ENCODE measurements around the gene GRIA2. TPM values are rescaled to one million over a fixed set of nuclear protein-coding genes. Genes with fewer than 3 reads are reported as not detected.

Gene GRIA2
- total RNA-seq, 1 experiment from 2014 or later: 0.32 TPM

DNA sequence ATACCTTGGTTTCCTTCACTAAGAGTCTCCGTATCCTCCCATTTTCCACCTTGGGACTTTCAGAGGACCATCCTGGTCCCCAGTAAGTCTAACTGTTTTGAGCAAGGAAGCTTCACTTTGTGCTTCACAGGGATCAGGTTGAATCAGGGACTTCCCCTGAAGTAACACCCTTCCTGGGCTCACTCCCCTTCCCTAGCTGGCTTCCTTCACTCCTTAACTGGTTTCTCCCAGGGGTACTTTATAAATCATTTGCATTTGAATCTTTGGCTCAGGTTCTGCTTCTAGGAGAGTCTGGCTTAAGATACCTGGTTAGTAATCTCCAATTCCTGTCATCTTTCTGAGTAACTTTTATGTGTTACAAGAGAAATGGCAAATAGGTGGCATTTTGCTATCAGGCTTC, 24.5 kb upstream of the GRIA2 start:
- no peak overlapping the region for H3K4me3 ChIP-seq (ENCODE audit: low read depth, low read length, poor library complexity, severe bottlenecking)
- ChIA-PET CTCF (no interaction called here), POLR2A (ENCODE audit: low non-redundant PET) (no interaction called here)
- H3K9me3 ChIP-seq (ENCODE audit: low read depth, low read length, poor library complexity, severe bottlenecking): no peaks in the 10 kb centered on the region
- TF ChIP-seq EZH2 (IDR thresholded peaks at IDR 0.05; ENCODE audit: borderline replicate concordance, low read depth, low read length, poor library complexity, severe bottlenecking): no peak
- TF ChIP-seq, protein P1, sequence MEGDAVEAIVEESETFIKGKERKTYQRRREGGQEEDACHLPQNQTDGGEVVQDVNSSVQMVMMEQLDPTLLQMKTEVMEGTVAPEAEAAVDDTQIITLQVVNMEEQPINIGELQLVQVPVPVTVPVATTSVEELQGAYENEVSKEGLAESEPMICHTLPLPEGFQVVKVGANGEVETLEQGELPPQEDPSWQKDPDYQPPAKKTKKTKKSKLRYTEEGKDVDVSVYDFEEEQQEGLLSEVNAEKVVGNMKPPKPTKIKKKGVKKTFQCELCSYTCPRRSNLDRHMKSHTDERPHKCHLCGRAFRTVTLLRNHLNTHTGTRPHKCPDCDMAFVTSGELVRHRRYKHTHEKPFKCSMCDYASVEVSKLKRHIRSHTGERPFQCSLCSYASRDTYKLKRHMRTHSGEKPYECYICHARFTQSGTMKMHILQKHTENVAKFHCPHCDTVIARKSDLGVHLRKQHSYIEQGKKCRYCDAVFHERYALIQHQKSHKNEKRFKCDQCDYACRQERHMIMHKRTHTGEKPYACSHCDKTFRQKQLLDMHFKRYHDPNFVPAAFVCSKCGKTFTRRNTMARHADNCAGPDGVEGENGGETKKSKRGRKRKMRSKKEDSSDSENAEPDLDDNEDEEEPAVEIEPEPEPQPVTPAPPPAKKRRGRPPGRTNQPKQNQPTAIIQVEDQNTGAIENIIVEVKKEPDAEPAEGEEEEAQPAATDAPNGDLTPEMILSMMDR (conservative IDR thresholded peaks at IDR 0.05; ENCODE audit: low read depth, low read length): no peak
- H3K27me3 ChIP-seq (replicated peaks; ENCODE audit: insufficient read depth, low read depth, low read length, poor library complexity): no peaks in the 10 kb centered on the region
- H3K4me1 ChIP-seq (ENCODE audit: insufficient read depth, low read length, poor library complexity, severe bottlenecking): peaks cover 29% of the 10 kb centered on the region
- no peak overlapping the region for H3K27ac ChIP-seq (ENCODE audit: low read depth, low read length, poor library complexity, severe bottlenecking)
- no TSS peak for BruUV-seq (replicated peaks)
- H3K36me3 ChIP-seq (ENCODE audit: insufficient read depth, low read length, poor library complexity, severe bottlenecking): no peaks in the 10 kb centered on the region
- no peak for DNase-seq (ENCODE audit: low spot score)
- intact Hi-C loops (cut with micrococcal nuclease; ENCODE audit: unreplicated experiment): no loop called here

DNA sequence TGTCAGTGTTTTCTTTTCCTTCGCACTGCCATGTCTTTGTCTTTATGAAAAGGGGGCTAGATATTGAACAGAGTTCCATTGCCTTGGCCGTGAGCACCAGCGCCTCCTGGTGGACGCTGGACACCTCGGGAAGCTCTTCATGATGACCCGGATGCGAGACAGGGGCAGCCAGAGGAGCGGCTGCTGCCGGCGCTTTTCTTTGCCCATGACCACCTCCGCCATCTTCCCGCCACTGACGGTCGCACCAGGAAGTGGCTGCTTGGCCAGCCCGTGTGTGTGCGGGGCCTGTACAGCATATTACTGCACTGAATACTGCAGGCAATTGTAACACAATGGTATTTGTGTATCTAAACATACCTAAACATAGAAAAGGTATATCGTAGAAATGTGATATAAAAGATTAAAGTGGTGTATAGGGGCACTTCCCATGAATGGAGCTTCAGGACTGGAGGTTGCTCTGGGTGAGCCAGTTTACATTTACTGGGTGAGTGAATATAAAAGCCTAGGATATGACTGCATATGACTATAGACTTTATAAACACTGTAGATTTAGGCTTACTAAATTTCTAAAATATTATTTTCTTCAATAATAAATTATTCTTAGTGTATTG, 15.8 kb upstream of the GRIA2 start:
- Histone ChIP-seq H3K9me3 (ENCODE audit: low read depth, low read length, poor library complexity, severe bottlenecking) (no peaks in the 10 kb centered on the region), H3K4me3 (ENCODE audit: low read depth, low read length, poor library complexity, severe bottlenecking) (no peak overlapping the region), H3K27ac (ENCODE audit: low read depth, low read length, poor library complexity, severe bottlenecking) (no peak overlapping the region), H3K36me3 (ENCODE audit: insufficient read depth, low read length, poor library complexity, severe bottlenecking) (no peaks in the 10 kb centered on the region), H3K27me3 (replicated peaks; ENCODE audit: insufficient read depth, low read depth, low read length, poor library complexity) (no peaks in the 10 kb centered on the region), H3K4me1 (ENCODE audit: insufficient read depth, low read length, poor library complexity, severe bottlenecking) (no peaks in the 10 kb centered on the region)
- peak; percentile 37 for DNase-seq (ENCODE audit: low spot score)
- POLR2A ChIA-PET (ENCODE audit: low non-redundant PET): no interaction called here
- CTCF ChIA-PET: no interaction called here
- intact Hi-C loops (cut with micrococcal nuclease; ENCODE audit: unreplicated experiment): no loop called here
- TF ChIP-seq, protein P1 (conservative IDR thresholded peaks at IDR 0.05; ENCODE audit: low read depth, low read length): peak; percentile 62
- no peak for TF ChIP-seq EZH2 (IDR thresholded peaks at IDR 0.05; ENCODE audit: borderline replicate concordance, low read depth, low read length, poor library complexity, severe bottlenecking)
- BruUV-seq (replicated peaks): no TSS peak

DNA sequence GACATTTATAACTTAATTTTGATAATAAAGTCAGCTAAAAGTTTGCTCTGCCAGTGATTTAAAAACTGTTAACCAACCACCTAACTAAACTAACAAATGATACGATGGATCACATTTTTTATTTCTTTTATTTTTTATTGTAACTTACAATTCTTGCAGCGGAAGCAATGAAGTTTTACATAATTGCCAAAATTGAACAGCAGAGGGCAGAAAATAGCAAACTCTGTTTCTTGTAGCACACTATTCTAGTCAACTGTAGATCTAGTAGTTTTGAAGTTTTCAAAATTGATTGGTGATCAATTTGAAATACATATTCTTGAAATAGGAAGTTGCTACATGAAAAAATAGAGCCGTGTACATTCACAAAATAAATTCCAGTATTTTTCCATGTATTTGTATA, 2.8 kb upstream of the GRIA2 start:
- Histone ChIP-seq H3K4me3 (ENCODE audit: low read depth, low read length, poor library complexity, severe bottlenecking) (no peak overlapping the region), H3K9me3 (ENCODE audit: low read depth, low read length, poor library complexity, severe bottlenecking) (no peaks in the 10 kb centered on the region), H3K4me1 (ENCODE audit: insufficient read depth, low read length, poor library complexity, severe bottlenecking) (peaks cover 6% of the 10 kb centered on the region), H3K27ac (ENCODE audit: low read depth, low read length, poor library complexity, severe bottlenecking) (no peak overlapping the region), H3K36me3 (ENCODE audit: insufficient read depth, low read length, poor library complexity, severe bottlenecking) (no peaks in the 10 kb centered on the region), H3K27me3 (replicated peaks; ENCODE audit: insufficient read depth, low read depth, low read length, poor library complexity) (peaks cover 23% of the 10 kb centered on the region)
- no peak for TF ChIP-seq EZH2 (IDR thresholded peaks at IDR 0.05; ENCODE audit: borderline replicate concordance, low read depth, low read length, poor library complexity, severe bottlenecking)
- TF ChIP-seq, protein P1 (conservative IDR thresholded peaks at IDR 0.05; ENCODE audit: low read depth, low read length): peak; percentile 76
- ChIA-PET CTCF (no interaction called here), POLR2A (ENCODE audit: low non-redundant PET) (no interaction called here)
- peak; percentile 29 for DNase-seq (ENCODE audit: low spot score)
- intact Hi-C loops (cut with micrococcal nuclease; ENCODE audit: unreplicated experiment): loop anchor here (5.0 kb wide), 1 partner anchor 955 kb away; the partner anchor contains the start of gene GASK1B
- no TSS peak for BruUV-seq (replicated peaks)
